MG63 (cell line): Measurements from ENCODE around the gene ACP2. TPM values are rescaled to one million over a fixed set of nuclear protein-coding genes. Genes with fewer than 3 reads are reported as not detected.

ENCODE experiments used
- DNase-seq: peaks from one replicate; pipeline ENCODE4 v3.0.0-alpha.2; 2020
- H3K27me3 ChIP-seq: fragments of 250-450 bp; sonication (Bioruptor Pico); 2 replicates; pipeline ENCODE4 v1.5.1; 2020; ENCODE audit warnings: mild to moderate bottlenecking, moderate library complexity
- H3K36me3 ChIP-seq: fragments of 250-450 bp; sonication (Bioruptor Pico); 2 replicates; pipeline ENCODE4 v1.5.1; 2020; ENCODE audit warnings: mild to moderate bottlenecking, moderate library complexity
- H3K4me3 ChIP-seq: fragments of 250-450 bp; sonication (Bioruptor Pico); 2 replicates; pipeline ENCODE4 v1.5.1; 2020; ENCODE audit warnings: mild to moderate bottlenecking, moderate library complexity
- H3K9me3 ChIP-seq: fragments of 250-450 bp; sonication (Bioruptor Pico); 2 replicates; pipeline ENCODE4 v1.5.1; 2020; ENCODE audit warnings: mild to moderate bottlenecking, moderate library complexity
- total RNA-seq: library from RNA; depleted of rRNA; stranded (reverse); fragments of >200 nt; shearing (Covaris generic); gene quantifications from 2 replicates; pipeline ENCODE4 v1.2.3, GENCODE V29; 2014; ENCODE audit warnings: low replicate concordance; rRNA removed

ACP2 gene, protein sequence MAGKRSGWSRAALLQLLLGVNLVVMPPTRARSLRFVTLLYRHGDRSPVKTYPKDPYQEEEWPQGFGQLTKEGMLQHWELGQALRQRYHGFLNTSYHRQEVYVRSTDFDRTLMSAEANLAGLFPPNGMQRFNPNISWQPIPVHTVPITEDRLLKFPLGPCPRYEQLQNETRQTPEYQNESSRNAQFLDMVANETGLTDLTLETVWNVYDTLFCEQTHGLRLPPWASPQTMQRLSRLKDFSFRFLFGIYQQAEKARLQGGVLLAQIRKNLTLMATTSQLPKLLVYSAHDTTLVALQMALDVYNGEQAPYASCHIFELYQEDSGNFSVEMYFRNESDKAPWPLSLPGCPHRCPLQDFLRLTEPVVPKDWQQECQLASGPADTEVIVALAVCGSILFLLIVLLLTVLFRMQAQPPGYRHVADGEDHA
- 9.6 and 42.7 TPM in 2 replicates for total RNA-seq

DNA sequence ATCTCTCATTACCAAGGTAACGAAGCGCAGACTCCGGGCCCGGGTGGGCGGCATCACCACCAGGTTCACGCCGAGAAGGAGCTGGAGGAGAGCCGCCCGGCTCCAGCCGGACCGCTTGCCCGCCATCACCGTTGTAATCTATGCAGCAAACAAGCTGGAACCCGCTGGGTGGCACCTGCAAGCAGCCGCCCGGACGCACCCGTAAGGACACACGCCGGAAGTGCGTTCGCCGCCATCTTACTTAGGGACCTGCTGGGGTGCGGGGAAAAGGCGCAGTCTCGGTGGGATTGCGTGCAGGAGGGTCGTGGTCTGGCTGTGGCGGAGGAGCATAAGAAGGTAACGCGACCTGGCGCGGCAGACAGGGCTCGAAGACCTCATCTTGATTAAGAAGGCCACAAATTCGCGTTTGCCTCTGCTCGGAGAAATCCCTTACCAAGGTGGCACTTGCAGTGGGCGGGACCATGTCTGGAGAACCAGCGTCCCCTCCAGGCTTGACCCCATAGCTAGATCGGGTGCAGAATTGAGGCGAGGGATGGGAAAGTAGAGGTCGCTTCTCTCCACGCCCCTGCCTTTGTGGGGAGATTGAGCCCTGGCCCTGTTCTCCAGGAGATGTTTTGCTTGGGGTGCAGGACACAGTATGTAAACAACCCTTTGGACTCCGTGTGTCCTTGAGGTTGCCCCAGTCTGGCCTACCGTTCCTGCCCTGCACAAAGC, at the start of gene ACP2:
TSS of gene ACP2 (minus strand) at position 151 of the 714 bp plus-strand sequence. CDS start at position 126, 25 bp downstream.
- Histone ChIP-seq H3K9me3 (no peaks in the 10 kb centered on the region), H3K27me3 (no peaks in the 10 kb centered on the region), H3K4me3 (peak within 1 kb of the TSS; percentile 76), H3K36me3 (peaks cover 5% of the 10 kb centered on the region)
- peak; percentile 86 for DNase-seq

DNA sequence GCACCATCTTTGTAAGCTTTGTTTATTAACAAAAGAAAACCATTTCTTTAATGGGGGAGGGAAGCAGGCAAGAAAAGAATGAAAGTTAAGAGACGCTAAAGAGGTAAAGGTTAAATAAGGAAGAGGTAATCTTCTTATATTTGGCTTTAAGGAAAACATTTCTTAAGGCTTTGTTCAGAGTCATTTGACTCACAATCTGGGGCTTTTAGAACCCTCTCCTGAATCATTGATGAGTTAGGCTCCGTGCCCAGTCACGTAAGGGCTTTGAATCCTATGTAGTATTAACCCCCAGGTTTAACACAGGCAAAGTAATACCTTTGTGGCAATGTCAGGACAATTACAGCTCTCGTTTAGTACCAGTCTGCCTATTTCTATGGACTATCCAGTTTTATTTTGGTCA, 47.4 kb upstream of the ACP2 start:
- Histone ChIP-seq H3K9me3 (peaks cover 14% of the 10 kb centered on the region), H3K27me3 (no peaks in the 10 kb centered on the region), H3K4me3 (no peak overlapping the region), H3K36me3 (peaks cover 55% of the 10 kb centered on the region)
- DNase-seq, result no peak

DNA sequence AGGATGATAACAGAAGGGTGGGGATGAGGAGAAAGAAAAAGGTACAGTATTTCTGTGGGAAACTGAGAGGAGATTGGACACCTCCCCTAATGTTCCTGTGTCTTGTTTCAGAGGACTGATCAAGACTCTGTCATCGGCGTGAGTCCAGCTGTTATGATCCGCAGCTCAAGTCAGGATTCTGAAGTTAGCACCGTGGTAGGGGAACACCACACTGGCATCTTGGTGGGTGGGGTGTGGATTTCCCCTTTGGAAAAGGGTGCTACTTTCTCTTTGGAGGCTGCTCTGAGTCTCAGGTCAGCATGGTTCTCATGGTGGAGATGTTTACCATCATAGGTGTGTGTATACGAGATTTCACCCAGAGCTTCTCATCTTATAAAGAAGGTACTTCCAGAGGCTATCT, 46.8 kb upstream of the ACP2 start:
- no peak for DNase-seq
- no peak overlapping the region for H3K4me3 ChIP-seq

DNA sequence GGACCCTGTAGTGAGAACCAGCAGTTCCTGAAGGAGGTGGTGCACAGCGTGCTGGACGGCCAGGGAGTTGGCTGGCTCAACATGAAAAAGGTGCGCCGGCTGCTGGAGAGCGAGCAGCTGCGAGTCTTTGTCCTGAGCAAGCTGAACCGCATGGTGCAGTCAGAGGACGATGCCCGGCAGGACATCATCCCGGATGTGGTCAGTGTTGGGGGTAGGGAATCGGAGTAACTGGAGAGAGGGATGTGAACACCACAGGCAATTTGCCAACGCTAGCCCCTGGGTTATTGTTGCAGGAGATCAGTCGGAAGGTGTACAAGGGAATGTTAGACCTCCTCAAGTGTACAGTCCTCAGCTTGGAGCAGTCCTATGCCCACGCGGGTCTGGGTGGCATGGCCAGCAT, 41.2 kb upstream of the ACP2 start:
- no peaks in the 10 kb centered on the region for H3K9me3 ChIP-seq
- H3K27me3 ChIP-seq, result no peaks in the 10 kb centered on the region
- H3K4me3 ChIP-seq, result no peak overlapping the region
- no peak for DNase-seq
- peaks cover 36% of the 10 kb centered on the region for H3K36me3 ChIP-seq

More for the DNA sequence above, 46.8 kb upstream of the ACP2 start:
- Histone ChIP-seq H3K36me3 (peaks cover 48% of the 10 kb centered on the region), H3K27me3 (no peaks in the 10 kb centered on the region), H3K9me3 (peaks cover 14% of the 10 kb centered on the region)

DNA sequence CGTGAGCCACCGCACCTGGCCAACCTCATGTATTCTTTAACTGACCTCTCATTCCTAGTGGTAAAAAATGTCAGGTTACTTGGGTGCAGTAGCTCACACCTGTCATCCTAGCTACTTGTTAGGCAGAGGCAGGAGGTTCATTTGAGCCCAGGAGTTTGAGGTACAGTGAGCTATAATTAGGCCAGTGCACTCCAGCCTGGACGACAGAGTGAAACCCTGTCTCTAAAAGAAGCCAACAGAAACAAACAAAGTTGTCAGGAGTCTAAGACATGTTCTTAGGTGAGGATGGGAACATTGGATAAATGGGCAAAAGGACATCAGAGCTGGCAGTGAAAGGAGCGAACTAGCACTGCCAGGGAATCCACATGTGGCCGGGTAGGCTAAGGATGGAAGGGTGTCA, 39.5 kb upstream of the ACP2 start:
- no peaks in the 10 kb centered on the region for H3K9me3 ChIP-seq
- no peak overlapping the region for H3K4me3 ChIP-seq
- H3K27me3 ChIP-seq, result no peaks in the 10 kb centered on the region
- no peak for DNase-seq
- H3K36me3 ChIP-seq, result peaks cover 43% of the 10 kb centered on the region

DNA sequence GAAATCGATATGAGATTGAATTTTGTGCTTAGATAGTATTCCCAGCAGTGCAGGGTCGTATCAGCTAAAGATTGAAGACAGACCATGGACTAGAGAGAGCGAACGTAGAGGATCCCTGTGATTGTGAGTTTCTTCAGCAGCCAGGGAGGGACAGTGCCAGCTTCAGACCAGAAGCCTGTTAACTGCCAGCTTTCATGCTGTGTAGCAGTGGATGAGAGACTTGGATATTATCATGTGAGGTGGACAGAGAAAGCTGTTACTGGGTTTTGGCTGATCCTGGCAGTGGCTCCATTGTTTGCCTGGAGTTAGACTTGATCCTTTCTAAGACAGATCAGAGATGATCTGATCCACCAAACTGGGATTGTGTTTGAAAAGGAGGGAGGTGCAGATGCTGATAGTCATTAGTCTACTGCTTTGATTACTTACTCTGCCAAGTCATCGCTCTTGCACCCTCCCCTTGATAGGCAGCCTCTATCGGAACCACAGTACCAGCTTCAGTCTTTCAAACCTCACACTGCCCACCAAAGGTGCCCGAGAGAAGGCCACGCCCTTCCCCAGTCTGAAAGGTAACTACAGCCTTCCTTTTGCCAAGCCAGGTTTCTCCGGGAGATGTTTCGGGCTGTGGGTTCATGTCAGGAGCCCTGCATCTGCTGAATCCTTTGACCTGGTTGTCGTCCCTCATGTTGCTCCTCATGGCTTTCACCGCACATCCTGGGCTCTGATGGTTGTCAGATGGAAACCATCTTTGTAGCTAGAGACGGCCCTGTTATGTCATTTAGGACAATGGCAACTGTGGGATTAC, 37.6 kb upstream of the ACP2 start:
- H3K36me3 ChIP-seq, result peaks cover 47% of the 10 kb centered on the region

DNA sequence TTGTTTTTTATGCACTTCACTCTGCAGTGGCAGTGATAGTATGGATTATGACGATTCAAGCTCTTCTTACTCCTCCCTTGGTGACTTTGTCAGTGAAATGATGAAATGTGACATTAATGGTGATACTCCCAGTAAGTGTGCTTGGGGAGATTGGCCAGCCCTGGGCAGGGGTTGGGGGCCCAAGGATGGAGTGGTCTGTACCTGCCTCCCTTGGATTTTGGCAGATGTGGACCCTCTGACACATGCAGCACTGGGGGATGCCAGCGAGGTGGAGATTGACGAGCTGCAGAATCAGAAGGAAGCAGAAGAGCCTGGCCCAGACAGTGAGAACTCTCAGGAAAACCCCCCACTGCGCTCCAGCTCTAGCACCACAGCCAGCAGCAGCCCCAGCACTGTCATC, 35.5 kb upstream of the ACP2 start:
- Histone ChIP-seq H3K9me3 (no peaks in the 10 kb centered on the region), H3K36me3 (peaks cover 53% of the 10 kb centered on the region), H3K27me3 (no peaks in the 10 kb centered on the region), H3K4me3 (no peak overlapping the region)
- no peak for DNase-seq

More for the DNA sequence above, 37.6 kb upstream of the ACP2 start:
- no peak overlapping the region for H3K4me3 ChIP-seq
- DNase-seq, result no peak
- no peaks in the 10 kb centered on the region for H3K9me3 ChIP-seq
- H3K27me3 ChIP-seq, result no peaks in the 10 kb centered on the region

DNA sequence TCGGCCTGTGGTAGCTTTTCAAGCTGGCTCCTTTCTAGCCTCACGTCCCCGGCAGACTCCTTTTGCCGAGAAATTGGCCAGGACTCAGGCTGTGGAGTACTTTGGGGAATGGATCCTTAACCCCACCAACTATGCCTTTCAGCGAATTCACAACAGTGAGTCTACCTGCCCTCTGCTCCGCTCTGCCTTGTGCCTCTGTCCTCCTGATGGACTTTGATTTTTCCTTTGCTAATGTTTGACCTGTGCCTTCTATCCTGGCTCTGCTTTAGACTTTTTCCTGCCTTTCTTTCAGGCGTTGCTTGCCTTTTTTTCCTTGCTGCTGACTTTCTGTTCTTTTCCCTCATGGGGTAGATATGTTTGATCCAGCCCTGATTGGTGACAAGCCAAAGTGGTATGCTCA, 33.8 kb upstream of the ACP2 start:
- no peaks in the 10 kb centered on the region for H3K27me3 ChIP-seq
- no peaks in the 10 kb centered on the region for H3K9me3 ChIP-seq
- DNase-seq, result no peak
- H3K36me3 ChIP-seq, result peaks cover 57% of the 10 kb centered on the region
- H3K4me3 ChIP-seq, result no peak overlapping the region

DNA sequence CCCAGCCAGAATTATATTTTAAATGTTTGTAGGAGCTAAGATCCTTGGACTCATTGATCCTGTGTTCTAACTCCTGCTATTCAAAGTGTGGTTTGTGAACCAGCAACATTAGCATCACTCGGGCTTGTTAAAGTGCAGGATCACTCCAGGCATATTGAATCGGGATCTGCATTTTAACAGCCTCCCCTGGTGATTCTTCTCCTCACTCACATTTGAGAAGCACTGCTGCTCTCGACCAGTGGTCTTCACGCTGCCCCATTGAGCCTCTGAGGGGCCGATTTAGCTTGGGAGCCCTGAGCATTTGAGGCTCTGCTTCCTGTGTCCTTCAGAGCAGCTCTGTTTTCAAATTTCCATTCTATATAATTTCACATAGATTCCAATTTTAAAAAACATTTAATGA, 32.2 kb upstream of the ACP2 start:
- Histone ChIP-seq H3K27me3 (no peaks in the 10 kb centered on the region), H3K36me3 (peaks cover 60% of the 10 kb centered on the region), H3K4me3 (no peak overlapping the region), H3K9me3 (no peaks in the 10 kb centered on the region)
- no peak for DNase-seq

DNA sequence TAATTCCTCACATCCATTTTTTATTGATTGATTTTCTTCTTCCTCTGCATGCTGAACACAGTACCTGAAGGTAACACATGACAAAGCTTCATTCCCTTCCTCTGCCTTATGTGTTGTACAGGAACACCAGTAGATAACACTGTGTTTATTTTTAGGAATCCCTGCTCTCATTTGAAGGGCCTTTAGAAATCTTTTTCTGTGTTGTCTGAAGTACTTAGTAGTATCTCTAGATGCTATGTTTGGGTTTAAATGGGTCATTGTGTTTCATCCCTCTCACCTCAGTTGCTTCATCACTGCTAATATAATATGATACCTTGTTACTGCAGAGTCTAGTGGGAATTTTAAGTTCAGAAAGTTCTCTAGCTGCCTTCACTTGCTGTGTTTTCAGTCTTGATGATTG, 31.5 kb upstream of the ACP2 start:
- H3K27me3 ChIP-seq, result no peaks in the 10 kb centered on the region
- DNase-seq, result no peak
- H3K36me3 ChIP-seq, result peaks cover 65% of the 10 kb centered on the region
- H3K9me3 ChIP-seq, result no peaks in the 10 kb centered on the region
- H3K4me3 ChIP-seq, result no peak overlapping the region

DNA sequence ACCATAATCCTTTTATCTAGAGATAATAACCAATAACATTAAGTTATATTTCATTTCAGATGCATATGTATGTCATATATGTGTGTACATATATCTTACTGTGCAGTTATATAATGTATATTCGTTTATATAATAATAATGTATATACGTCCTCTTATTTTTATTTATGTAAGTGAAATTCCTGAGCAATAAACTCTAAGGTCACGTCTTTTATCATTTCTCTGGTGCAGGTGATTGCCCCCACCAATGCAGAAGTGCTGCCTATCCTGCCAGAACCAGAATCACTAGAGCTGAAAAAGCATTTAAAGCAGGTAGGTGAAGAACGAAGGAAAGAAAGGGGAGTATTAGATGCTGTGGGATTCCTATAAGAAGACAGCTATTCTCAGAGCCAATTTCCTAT, 30.2 kb upstream of the ACP2 start:
- Histone ChIP-seq H3K27me3 (no peaks in the 10 kb centered on the region), H3K9me3 (no peaks in the 10 kb centered on the region), H3K4me3 (no peak overlapping the region), H3K36me3 (peaks cover 55% of the 10 kb centered on the region)
- no peak for DNase-seq

DNA sequence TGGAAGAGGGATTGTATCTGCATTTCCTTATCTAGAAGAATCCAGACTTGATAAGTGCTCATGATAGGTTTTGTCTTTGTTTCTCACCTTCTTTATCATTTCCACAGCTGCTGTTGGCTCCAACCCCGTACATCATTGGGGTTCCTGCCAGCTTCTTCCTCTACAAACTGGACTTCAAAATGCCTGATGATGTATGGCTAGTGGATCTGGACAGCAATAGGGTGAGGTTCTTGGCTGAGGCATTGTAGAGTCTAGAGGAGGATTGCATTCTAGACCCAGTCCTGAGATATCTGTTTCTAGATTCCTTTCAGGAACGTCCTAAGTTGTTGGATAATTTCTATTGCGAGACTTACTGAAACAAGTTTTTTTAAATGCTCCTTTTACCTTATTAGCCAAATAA, 29.4 kb upstream of the ACP2 start:
- Histone ChIP-seq H3K4me3 (no peak overlapping the region), H3K36me3 (peaks cover 53% of the 10 kb centered on the region), H3K9me3 (no peaks in the 10 kb centered on the region), H3K27me3 (no peaks in the 10 kb centered on the region)
- DNase-seq, result no peak

DNA sequence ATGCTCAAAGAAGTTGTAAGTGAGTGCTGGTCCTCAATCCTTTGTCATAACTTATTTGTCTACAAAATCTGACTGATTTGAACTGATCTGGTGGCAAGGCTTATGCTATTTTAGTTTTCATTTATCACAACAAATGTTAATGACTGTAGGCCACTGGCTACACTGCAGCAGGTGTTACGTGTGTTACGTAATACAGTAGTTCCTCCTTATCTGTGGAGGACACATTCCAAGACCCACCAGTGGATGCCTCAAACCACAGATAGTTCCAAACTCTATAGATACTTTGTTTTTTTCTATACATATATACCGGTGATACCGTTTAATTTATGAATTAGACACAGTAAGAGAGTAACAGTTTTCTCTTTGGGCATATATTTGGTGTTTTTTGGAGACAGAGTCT, 28.3 kb upstream of the ACP2 start:
- no peaks in the 10 kb centered on the region for H3K9me3 ChIP-seq
- peaks cover 41% of the 10 kb centered on the region for H3K36me3 ChIP-seq
- no peak overlapping the region for H3K4me3 ChIP-seq
- no peak for DNase-seq
- H3K27me3 ChIP-seq, result no peaks in the 10 kb centered on the region

DNA sequence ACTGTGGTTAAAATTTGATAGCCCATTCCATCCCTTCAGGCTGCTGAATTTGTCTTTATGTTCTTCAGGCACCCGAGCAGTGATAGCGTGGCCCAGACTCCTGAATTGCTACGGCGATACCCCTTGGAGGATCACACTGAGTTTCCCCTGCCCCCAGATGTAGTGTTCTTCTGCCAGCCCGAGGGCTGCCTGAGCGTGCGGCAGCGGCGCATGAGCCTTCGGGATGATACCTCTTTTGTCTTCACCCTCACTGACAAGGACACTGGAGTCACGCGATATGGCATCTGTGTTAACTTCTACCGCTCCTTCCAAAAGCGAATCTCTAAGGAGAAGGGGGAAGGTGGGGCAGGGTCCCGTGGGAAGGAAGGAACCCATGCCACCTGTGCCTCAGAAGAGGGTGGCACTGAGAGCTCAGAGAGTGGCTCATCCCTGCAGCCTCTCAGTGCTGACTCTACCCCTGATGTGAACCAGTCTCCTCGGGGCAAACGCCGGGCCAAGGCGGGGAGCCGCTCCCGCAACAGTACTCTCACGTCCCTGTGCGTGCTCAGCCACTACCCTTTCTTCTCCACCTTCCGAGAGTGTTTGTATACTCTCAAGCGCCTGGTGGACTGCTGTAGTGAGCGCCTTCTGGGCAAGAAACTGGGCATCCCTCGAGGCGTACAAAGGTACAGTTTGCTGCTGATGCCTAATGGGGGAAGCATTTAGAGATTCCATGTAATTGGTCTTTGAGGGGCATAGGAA, 26.1 kb upstream of the ACP2 start:
- H3K4me3 ChIP-seq, result no peak overlapping the region
- no peaks in the 10 kb centered on the region for H3K9me3 ChIP-seq
- H3K27me3 ChIP-seq, result no peaks in the 10 kb centered on the region
- H3K36me3 ChIP-seq, result peaks cover 35% of the 10 kb centered on the region
- DNase-seq, result no peak

DNA sequence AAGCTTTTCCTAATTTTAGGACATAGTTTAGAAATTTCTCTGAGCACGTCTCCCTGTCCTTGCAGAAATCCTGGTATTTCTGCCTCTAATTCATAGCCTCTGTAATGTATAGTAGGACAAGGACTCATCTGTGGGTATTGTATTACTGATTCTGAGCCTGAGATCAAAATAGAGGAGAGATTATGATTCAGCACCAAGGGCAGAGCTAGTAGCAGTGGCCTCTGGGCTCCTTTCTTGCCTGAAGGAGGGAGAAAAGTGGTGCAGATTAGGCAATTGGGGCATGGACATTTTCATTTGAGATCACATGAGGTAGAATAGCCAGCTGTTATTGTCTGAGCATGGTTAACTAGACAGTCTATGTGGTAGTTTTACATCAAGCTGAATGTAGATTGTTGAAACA, 24.1 kb upstream of the ACP2 start:
- DNase-seq, result no peak
- no peaks in the 10 kb centered on the region for H3K27me3 ChIP-seq
- peaks cover 27% of the 10 kb centered on the region for H3K36me3 ChIP-seq
- H3K9me3 ChIP-seq, result no peaks in the 10 kb centered on the region
- H3K4me3 ChIP-seq, result no peak overlapping the region

DNA sequence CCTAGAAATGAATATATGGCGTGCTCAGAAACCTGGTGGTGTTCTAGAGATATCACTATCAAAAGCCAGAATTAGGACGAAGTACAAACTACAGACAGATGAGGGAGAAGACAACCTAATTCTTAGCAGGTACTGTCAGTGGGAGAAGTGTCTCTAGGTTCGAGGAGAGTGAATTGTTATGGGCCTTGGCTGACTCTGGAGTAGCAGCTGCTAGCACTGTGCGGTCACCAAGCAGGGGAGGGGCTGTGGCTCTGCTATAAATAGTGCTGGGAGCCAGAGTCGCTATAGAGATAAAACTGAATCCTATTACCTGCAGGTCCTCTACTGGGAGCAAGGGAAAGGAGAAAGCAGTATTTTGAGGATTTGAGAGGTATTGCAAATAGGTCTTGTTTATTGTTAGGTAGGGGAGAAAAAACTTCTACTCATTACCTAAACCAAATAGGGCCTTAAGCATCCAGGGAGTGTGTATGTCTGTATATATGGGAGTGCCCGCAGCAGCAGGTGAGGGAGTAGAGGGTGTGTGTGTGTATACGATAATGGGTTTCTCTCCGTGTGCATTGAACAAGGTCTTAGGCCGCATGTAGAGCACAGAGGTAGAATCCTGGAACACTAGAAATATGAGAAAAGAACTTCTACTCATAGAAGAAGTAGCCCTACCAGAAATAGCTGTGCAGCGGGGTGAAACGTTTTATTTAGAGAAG, 23.5 kb upstream of the ACP2 start:
- no peaks in the 10 kb centered on the region for H3K9me3 ChIP-seq
- no peaks in the 10 kb centered on the region for H3K27me3 ChIP-seq
- no peak for DNase-seq
- H3K36me3 ChIP-seq, result peaks cover 21% of the 10 kb centered on the region
- H3K4me3 ChIP-seq, result no peak overlapping the region
